Activated CD4-positive, alpha-beta memory T cell treated with anti-CD3 and anti-CD28 coated beads, Interleukin-2, amount 10 ng/mL, durations not matched to agents 7 days and 5 days (primary cell): ENCODE measurements around the gene ZNF264. TPM values are rescaled to one million over a fixed set of nuclear protein-coding genes. Genes with fewer than 3 reads are reported as not detected.
"Not testable (repeated sequence)": the region's sequence is repeated elsewhere in the genome, so short reads cannot be mapped to it uniquely, and the experiment has no call there.

ENCODE experiments used
- CTCF ChIA-PET: fragments of 350-600 bp; sonication (Branson Sonifier 250); formaldehyde crosslinking; loops from one replicate; lab custom pipeline; 2021; ENCODE audit warnings: antibody characterized with exemption, inconsistent platforms; lab: Charles Lee
- POLR2A ChIA-PET: fragments of 350-600 bp; sonication (Branson Sonifier 250); formaldehyde crosslinking; loops from one replicate; lab custom pipeline; 2021; ENCODE audit warnings: antibody characterized with exemption; lab: Charles Lee
- DNase-seq: peaks from one replicate; pipeline ENCODE4 v3.0.0-alpha.2; 2020
- H3K27ac Mint-ChIP-seq: one replicate; pipeline ENCODE4 v1.8.0; 2021; ENCODE audit warnings: mild to moderate bottlenecking, mixed read lengths
- H3K27me3 Mint-ChIP-seq: one replicate; pipeline ENCODE4 v1.8.0; 2021; ENCODE audit warnings: mixed read lengths
- H3K36me3 Mint-ChIP-seq: one replicate; pipeline ENCODE4 v1.8.0; 2021; ENCODE audit warnings: low read depth, mixed read lengths
- H3K4me1 Mint-ChIP-seq: one replicate; pipeline ENCODE4 v1.8.0; 2021; ENCODE audit warnings: mixed read lengths
- H3K4me3 Mint-ChIP-seq: one replicate; pipeline ENCODE4 v1.8.0; 2021; ENCODE audit warnings: mild to moderate bottlenecking, mixed read lengths
- H3K9me3 Mint-ChIP-seq: one replicate; pipeline ENCODE4 v1.8.0; 2021; ENCODE audit warnings: mixed read lengths
- total RNA-seq, 2 experiments: library from RNA; stranded (reverse); gene quantifications; one replicate each; pipeline ENCODE4 v1.2.3, GENCODE V29; 2021

ZNF264 gene
- 10 to 100 TPM; 39.4 to 41.3 TPM for total RNA-seq

GRCh38 chr19:57191141-57192076, at the start of gene ZNF264:
ZNF264 (plus strand) TSS chr19:57191500; CDS start chr19:57191914, 414 bp downstream.
- Mint-ChIP-seq H3K27ac (peak within 1 kb of the TSS; percentile 80), H3K9me3 (peaks cover 43% of the 10 kb centered on the region), H3K36me3 (peaks cover 71% of the 10 kb centered on the region), H3K4me1 (peaks cover 29% of the 10 kb centered on the region), H3K27me3 (peaks cover 4% of the 10 kb centered on the region), H3K4me3 (peak within 1 kb of the TSS; percentile 88)
- ChIA-PET CTCF (no interaction called here), POLR2A (interaction anchor here (0.6 to 2.4 kb wide), 5 partner anchors 44 to 229 kb away, joined by 3 to 14 read pairs (median 5); partner anchors contain the start of genes ZNF548 and ZNF805)
- peak; percentile 90 for DNase-seq

- ChIA-PET POLR2A (no interaction called here), CTCF (no interaction called here)
- no peaks in the 10 kb centered on the region for H3K27me3 Mint-ChIP-seq
- no peaks in the 10 kb centered on the region for H3K4me1 Mint-ChIP-seq
- H3K4me3 Mint-ChIP-seq = no peak overlapping the region
- H3K36me3 Mint-ChIP-seq = no peaks in the 10 kb centered on the region
- H3K9me3 Mint-ChIP-seq = peaks cover 36% of the 10 kb centered on the region
- DNase-seq = no peak
- no peak overlapping the region for H3K27ac Mint-ChIP-seq
These were observed 49.6 kb upstream of the ZNF264 start for GRCh38 chr19:57141699-57142098.

GRCh38 chr19:57152921-57153320, 38.4 kb upstream of the ZNF264 start:
- H3K9me3 Mint-ChIP-seq = peaks cover 32% of the 10 kb centered on the region
- ChIA-PET POLR2A (no interaction called here), CTCF (no interaction called here)
- no peak for DNase-seq
- H3K27me3 Mint-ChIP-seq = no peaks in the 10 kb centered on the region
- no peak overlapping the region for H3K27ac Mint-ChIP-seq
- H3K4me3 Mint-ChIP-seq = no peak overlapping the region
- H3K36me3 Mint-ChIP-seq = no peaks in the 10 kb centered on the region
- H3K4me1 Mint-ChIP-seq = no peaks in the 10 kb centered on the region

GRCh38 chr19:57161985-57162539, 29.2 kb upstream of the ZNF264 start:
- no peaks in the 10 kb centered on the region for H3K27me3 Mint-ChIP-seq
- ChIA-PET POLR2A (no interaction called here), CTCF (no interaction called here)
- no peaks in the 10 kb centered on the region for H3K36me3 Mint-ChIP-seq
- H3K27ac Mint-ChIP-seq = no peak overlapping the region
- H3K4me1 Mint-ChIP-seq = no peaks in the 10 kb centered on the region
- no peak overlapping the region for H3K4me3 Mint-ChIP-seq
- H3K9me3 Mint-ChIP-seq = peaks cover 28% of the 10 kb centered on the region
- no peak for DNase-seq

GRCh38 chr19:57165846-57166245, 25.5 kb upstream of the ZNF264 start:
- ChIA-PET CTCF (no interaction called here), POLR2A (no interaction called here)
- peaks cover 22% of the 10 kb centered on the region for H3K9me3 Mint-ChIP-seq
- no peak for DNase-seq
- no peak overlapping the region for H3K27ac Mint-ChIP-seq
- H3K36me3 Mint-ChIP-seq = no peaks in the 10 kb centered on the region
- no peak overlapping the region for H3K4me3 Mint-ChIP-seq
- H3K27me3 Mint-ChIP-seq = no peaks in the 10 kb centered on the region
- H3K4me1 Mint-ChIP-seq = no peaks in the 10 kb centered on the region

- peaks cover 4% of the 10 kb centered on the region for H3K36me3 Mint-ChIP-seq
- CTCF ChIA-PET = no interaction called here
- peaks cover 25% of the 10 kb centered on the region for H3K9me3 Mint-ChIP-seq
- POLR2A ChIA-PET = no interaction called here
- H3K27ac Mint-ChIP-seq = no peak within 1 kb of the TSS
- no peak for DNase-seq
- no peak within 1 kb of the TSS for H3K4me3 Mint-ChIP-seq
- H3K4me1 Mint-ChIP-seq = peaks cover 5% of the 10 kb centered on the region
- no peaks in the 10 kb centered on the region for H3K27me3 Mint-ChIP-seq
These were observed 23.9 kb upstream of the ZNF264 start, which contains the start of gene DUXA for GRCh38 chr19:57167385-57167784. DUXA (minus strand) TSS chr19:57167485; CDS start chr19:57167443, 42 bp downstream.

- peaks cover 9% of the 10 kb centered on the region for H3K36me3 Mint-ChIP-seq
- H3K4me1 Mint-ChIP-seq = peaks cover 11% of the 10 kb centered on the region
- H3K27ac Mint-ChIP-seq = no peak overlapping the region
- H3K27me3 Mint-ChIP-seq = no peaks in the 10 kb centered on the region
- no peak overlapping the region for H3K4me3 Mint-ChIP-seq
- ChIA-PET POLR2A (no interaction called here), CTCF (no interaction called here)
- no peak for DNase-seq
- H3K9me3 Mint-ChIP-seq = peaks cover 29% of the 10 kb centered on the region
These were observed 19.7 kb upstream of the ZNF264 start for GRCh38 chr19:57171551-57172081.

- POLR2A ChIA-PET = interaction anchor here (2.0 to 2.4 kb wide), 2 partner anchors 50 to 199 kb away, joined by 12 to 14 read pairs; partner anchors contain the start of genes ZNF548 and ZNF805
These were observed 999 bp upstream of the ZNF264 start for GRCh38 chr19:57190301-57190700.

GRCh38 chr19:57192077-57192420, 749 bp downstream of the ZNF264 start:
- Mint-ChIP-seq H3K4me1 (peaks cover 29% of the 10 kb centered on the region), H3K36me3 (peaks cover 77% of the 10 kb centered on the region), H3K4me3 (peak overlapping the region; percentile 88), H3K9me3 (peaks cover 47% of the 10 kb centered on the region), H3K27me3 (peaks cover 4% of the 10 kb centered on the region), H3K27ac (peak overlapping the region; percentile 80)
- no peak for DNase-seq
- POLR2A ChIA-PET = interaction anchor here (0.6 to 2.4 kb wide), 5 partner anchors 44 to 228 kb away, joined by 3 to 14 read pairs (median 5); partner anchors contain the start of genes ZNF548 and ZNF805
- CTCF ChIA-PET = no interaction called here

More at GRCh38 chr19:57190301-57190700, 999 bp upstream of the ZNF264 start:
- H3K4me1 Mint-ChIP-seq = peaks cover 29% of the 10 kb centered on the region
- H3K36me3 Mint-ChIP-seq = peaks cover 60% of the 10 kb centered on the region
- H3K9me3 Mint-ChIP-seq = peaks cover 42% of the 10 kb centered on the region
- peak overlapping the region; percentile 88 for H3K4me3 Mint-ChIP-seq
- DNase-seq = no peak
- H3K27ac Mint-ChIP-seq = no peak overlapping the region
- CTCF ChIA-PET = no interaction called here
- H3K27me3 Mint-ChIP-seq = peaks cover 4% of the 10 kb centered on the region

GRCh38 chr19:57192993-57193392, 1.7 kb downstream of the ZNF264 start:
- peaks cover 2% of the 10 kb centered on the region for H3K27me3 Mint-ChIP-seq
- peaks cover 83% of the 10 kb centered on the region for H3K36me3 Mint-ChIP-seq
- peak overlapping the region; percentile 9 for H3K27ac Mint-ChIP-seq
- no peak for DNase-seq
- H3K9me3 Mint-ChIP-seq = peaks cover 45% of the 10 kb centered on the region
- POLR2A ChIA-PET = interaction anchor here (1.4 kb wide), 1 partner anchor 86 kb away, joined by 3 read pairs; no protein-coding TSS in a partner anchor
- peak overlapping the region; percentile 88 for H3K4me3 Mint-ChIP-seq
- CTCF ChIA-PET = no interaction called here
- peaks cover 29% of the 10 kb centered on the region for H3K4me1 Mint-ChIP-seq

GRCh38 chr19:57197874-57198273, 6.6 kb downstream of the ZNF264 start:
- H3K9me3 Mint-ChIP-seq = peaks cover 40% of the 10 kb centered on the region
- POLR2A ChIA-PET = not testable (repeated sequence)

GRCh38 chr19:57202160-57202559, 10.9 kb downstream of the ZNF264 start:
- H3K4me3 Mint-ChIP-seq = no peak overlapping the region
- H3K9me3 Mint-ChIP-seq = peaks cover 36% of the 10 kb centered on the region
- peaks cover 87% of the 10 kb centered on the region for H3K36me3 Mint-ChIP-seq
- H3K27me3 Mint-ChIP-seq = no peaks in the 10 kb centered on the region
- ChIA-PET CTCF (no interaction called here), POLR2A (no interaction called here)
- DNase-seq = no peak
- H3K4me1 Mint-ChIP-seq = no peaks in the 10 kb centered on the region
- H3K27ac Mint-ChIP-seq = no peak overlapping the region

More at GRCh38 chr19:57197874-57198273, 6.6 kb downstream of the ZNF264 start:
- H3K27me3 Mint-ChIP-seq, DNase-seq, H3K27ac Mint-ChIP-seq, H3K4me3 Mint-ChIP-seq, CTCF ChIA-PET: not testable (repeated sequence)
- Mint-ChIP-seq H3K36me3 (peaks cover 94% of the 10 kb centered on the region), H3K4me1 (peaks cover 12% of the 10 kb centered on the region)

GRCh38 chr19:57210381-57210780, 19.1 kb downstream of the ZNF264 start:
- Mint-ChIP-seq H3K36me3 (peaks cover 82% of the 10 kb centered on the region), H3K4me3 (no peak overlapping the region), H3K27me3 (no peaks in the 10 kb centered on the region), H3K4me1 (no peaks in the 10 kb centered on the region), H3K27ac (no peak overlapping the region), H3K9me3 (peaks cover 29% of the 10 kb centered on the region)
- DNase-seq = no peak
- CTCF ChIA-PET = interaction anchor here (0.6 kb wide), 1 partner anchor 34 kb away, joined by 8 read pairs; no protein-coding TSS in a partner anchor
- POLR2A ChIA-PET = no interaction called here
